ENCODE data around the gene NEU1. TPM values are rescaled to one million over a fixed set of nuclear protein-coding genes. Genes with fewer than 3 reads are reported as not detected.

Gene NEU1
- total and polyA plus RNA-seq, 4 donors: 27.6 to 42.4 (median 34.8) TPM

GRCh38 chr6:31850765-31851484 is 11.7 kb downstream of the NEU1 start:
- WGBS: 96% methylated on average over 2 of the region's 2 CpGs
- Histone ChIP-seq H3K9me3 (ENCODE audit: control insufficient read depth in 4 of 4, low read length in 3 of 4) (no peaks in the 10 kb centered on the region), H3K36me3 (ENCODE audit: control insufficient read depth in 4 of 4, insufficient read depth in 3 of 4, low read depth in 1 of 4, low read length in 3 of 4) (no peaks in the 10 kb centered on the region), H3K9ac (ENCODE audit: low read depth in 1 of 2, low read length in 2 of 2) (no peak overlapping the region), H3K27me3 (ENCODE audit: control insufficient read depth in 4 of 4, insufficient read depth in 4 of 4, low read length in 3 of 4) (no peaks in the 10 kb centered on the region), H3K27ac (ENCODE audit: low read depth in 1 of 2, low read length in 2 of 2) (no peak overlapping the region), H3K4me3 (ENCODE audit: low read depth in 1 of 3, low read length in 3 of 3) (no peak overlapping the region), H3K4me1 (ENCODE audit: control insufficient read depth in 4 of 4, insufficient read depth in 4 of 4, low read length in 3 of 4) (peaks cover 3 to 10% (median 7%) of the 10 kb centered on the region in 4 donors)
- no peak for DNase-seq (ENCODE audit: low spot score)
- no peak for TF ChIP-seq JUND (IDR thresholded peaks at IDR 0.05)
- TF ChIP-seq FOXA1 (IDR thresholded peaks at IDR 0.05): no peak
- TF ChIP-seq HNF4G (IDR thresholded peaks at IDR 0.05): no peak
- no peak for TF ChIP-seq GABPA (IDR thresholded peaks at IDR 0.05 in 1 of 2, conservative IDR thresholded peaks at IDR 0.05 in 1 of 2)
- no peak for TF ChIP-seq CTCF (IDR thresholded peaks at IDR 0.05; ENCODE audit: low read depth, low read length, missing input control)
- TF ChIP-seq NR2F2 (IDR thresholded peaks at IDR 0.05): no peak
- no peak for TF ChIP-seq TAF1 (conservative IDR thresholded peaks at IDR 0.05)
- no peak for TF ChIP-seq ATF3 (IDR thresholded peaks at IDR 0.05)

- Histone ChIP-seq H3K9me3 (ENCODE audit: control insufficient read depth in 4 of 4, low read length in 3 of 4) (no peaks in the 10 kb centered on the region), H3K4me3 (ENCODE audit: low read depth in 1 of 3, low read length in 3 of 3) (no peak overlapping the region), H3K4me1 (ENCODE audit: control insufficient read depth in 4 of 4, insufficient read depth in 4 of 4, low read length in 3 of 4) (peaks cover 6 to 10% (median 7%) of the 10 kb centered on the region in 4 donors), H3K9ac (ENCODE audit: low read depth in 1 of 2, low read length in 2 of 2) (no peak overlapping the region), H3K27ac (ENCODE audit: low read depth in 1 of 2, low read length in 2 of 2) (no peak overlapping the region), H3K36me3 (ENCODE audit: control insufficient read depth in 4 of 4, insufficient read depth in 3 of 4, low read depth in 1 of 4, low read length in 3 of 4) (peaks cover 0 to 2% (median 0%) of the 10 kb centered on the region in 4 donors), H3K27me3 (ENCODE audit: control insufficient read depth in 4 of 4, insufficient read depth in 4 of 4, low read length in 3 of 4) (no peaks in the 10 kb centered on the region)
- DNase-seq (ENCODE audit: low spot score): no peak
- TF ChIP-seq TAF1 (conservative IDR thresholded peaks at IDR 0.05): no peak
- TF ChIP-seq GABPA (IDR thresholded peaks at IDR 0.05 in 1 of 2, conservative IDR thresholded peaks at IDR 0.05 in 1 of 2): no peak
- no peak for TF ChIP-seq REST (IDR thresholded peaks at IDR 0.05)
- no peak for TF ChIP-seq RXRA (IDR thresholded peaks at IDR 0.05)
- no peak for TF ChIP-seq MAX (IDR thresholded peaks at IDR 0.05)
- no peak for TF ChIP-seq RAD21 (IDR thresholded peaks at IDR 0.05)
- WGBS: 96% methylated on average over 2 of the region's 2 CpGs
Measured at GRCh38 chr6:31847276-31847978, 15.2 kb downstream of the NEU1 start.
